GM12878 (cell line): ENCODE data around the gene CRYGN. TPM values are rescaled to one million over a fixed set of nuclear protein-coding genes. Genes with fewer than 3 reads are reported as not detected.

Experiments used
- ATAC-seq: fragments of 200-7000 bp; cut with Tn5 transposase; 3 replicates; pipeline ENCODE4 v1.9.1; 2020; ENCODE audit warnings: mild to moderate bottlenecking, moderate library complexity
- BruUV-seq: library from RNA; stranded (reverse); fragments of 400-500 nt; replicated peaks from 2 replicates; lab custom pipeline; 2021; lab: Mats Ljungman, UMichigan
- CTCF ChIA-PET: fragments of 300-600 bp; sonication (Branson Sonifier 250); formaldehyde crosslinking; extraction: SDS; loops from one replicate; lab custom pipeline; 2021; ENCODE audit warnings: inconsistent platforms; lab: Yijun Ruan, JAX
- POLR2A ChIA-PET: fragments of 350-600 bp; formaldehyde crosslinking; extraction: SDS; loops from one replicate; lab custom pipeline; 2021; ENCODE audit warnings: inconsistent platforms; lab: Charles Lee
- RAD21 ChIA-PET: fragments of 300-600 bp; sonication (Branson Sonifier 250); formaldehyde crosslinking; loops from one replicate; lab custom pipeline; 2023; ENCODE audit warnings: antibody characterized with exemption; ENCODE audit not compliant: unreplicated experiment; lab: Charles Lee
- SMC1A ChIA-PET: fragments of 300-600 bp; sonication (Branson Sonifier 250); formaldehyde crosslinking; loops from one replicate; lab custom pipeline; 2023; ENCODE audit not compliant: unreplicated experiment, uncharacterized antibody; lab: Charles Lee
- DNase-seq: peaks from one replicate; pipeline ENCODE4 v3.0.0-alpha.2; 2011; ENCODE audit warnings: low read depth, low spot score
- FAIRE-seq: peaks from 3 replicates; lab custom pipeline; 2011; peaks lifted over from hg19 to GRCh38; lab: Jason Lieb, UNC
- H2AFZ ChIP-seq: 2 replicates; pipeline ENCODE4 v1.6.0; 2011; ENCODE audit warnings: low read depth, low read length, control low read depth; ENCODE audit not compliant: control insufficient read depth
- H3K27ac ChIP-seq: 2 replicates; pipeline ENCODE4 v1.5.1; 2011; ENCODE audit warnings: control low read depth; ENCODE audit not compliant: control insufficient read depth, insufficient read depth
- H3K27me3 ChIP-seq, 2 experiments: replicated peaks in 1 of 2; 2 replicates each; pipeline versions ENCODE4 v1.6.0 to v1.6.1; 2011; ENCODE audit warnings: low read length in 1 of 2; ENCODE audit not compliant: control insufficient read depth in 2 of 2, insufficient read depth in 2 of 2
- H3K36me3 ChIP-seq, 2 experiments: 2 replicates each; pipeline ENCODE4 v1.5.1; 2011; ENCODE audit warnings: low read length in 1 of 2; ENCODE audit not compliant: control insufficient read depth in 2 of 2, insufficient read depth in 2 of 2
- H3K4me1 ChIP-seq: 2 replicates; pipeline ENCODE4 v1.6.1; 2011; ENCODE audit warnings: mild to moderate bottlenecking, low read length, moderate library complexity, mixed read lengths; ENCODE audit not compliant: control insufficient read depth, insufficient read depth
- H3K4me2 ChIP-seq: 2 replicates; pipeline ENCODE4 v1.6.0; 2011; ENCODE audit warnings: control low read depth; ENCODE audit not compliant: control insufficient read depth, insufficient read depth
- H3K4me3 ChIP-seq: fragments of 200-600 bp; sonication (generic); 2 replicates; pipeline ENCODE4 v1.5.1; 2016
- H3K79me2 ChIP-seq: 2 replicates; pipeline ENCODE4 v1.6.0; 2011; ENCODE audit warnings: low read length; ENCODE audit not compliant: control insufficient read depth, insufficient read depth
- H3K9ac ChIP-seq: 2 replicates; pipeline ENCODE4 v1.8.0; 2011; ENCODE audit warnings: low read length, control low read depth, mixed read lengths; ENCODE audit not compliant: control insufficient read depth, insufficient read depth
- H3K9me3 ChIP-seq: replicated peaks from 3 replicates; pipeline ENCODE4 v1.5.1; 2011; ENCODE audit warnings: mild to moderate bottlenecking, low read length; ENCODE audit not compliant: control insufficient read depth, insufficient read depth
- H4K20me1 ChIP-seq: 2 replicates; pipeline ENCODE4 v1.6.0; 2011; ENCODE audit not compliant: control insufficient read depth, insufficient read depth
- BCLAF1 ChIP-seq: fragments of 450-650 bp; IDR thresholded peaks from 2 replicates; pipeline ENCODE4 v1.6.1; 2017; ENCODE audit warnings: antibody characterized with exemption, mild to moderate bottlenecking, moderate library complexity
- CBFB ChIP-seq: IDR thresholded peaks from 2 replicates; pipeline ENCODE4 v1.6.1; 2016; ENCODE audit warnings: antibody characterized with exemption, low read depth
- DPF2 ChIP-seq: fragments of 450-650 bp; IDR thresholded peaks from 2 replicates; pipeline ENCODE4 v1.6.1; 2017; ENCODE audit warnings: mild to moderate bottlenecking
- EED ChIP-seq: sonication (generic); IDR thresholded peaks from 2 replicates; pipeline ENCODE4 v1.6.1; 2016; ENCODE audit warnings: antibody characterized with exemption, low read depth
- EZH2 ChIP-seq: IDR thresholded peaks from 2 replicates; pipeline ENCODE4 v1.6.1; 2012; ENCODE audit warnings: low read depth, mild to moderate bottlenecking, control low read depth, inconsistent platforms, low read length, borderline replicate concordance; ENCODE audit not compliant: control insufficient read depth
- NFIC ChIP-seq: IDR thresholded peaks from 2 replicates; pipeline ENCODE4 v1.6.1; 2012; ENCODE audit warnings: low read depth, mild to moderate bottlenecking, inconsistent platforms, low read length, moderate library complexity
- PAX5 ChIP-seq: IDR thresholded peaks from 2 replicates; pipeline ENCODE4 v1.6.1; 2011; ENCODE audit warnings: low read depth, low read length, borderline replicate concordance
- PBX3 ChIP-seq: IDR thresholded peaks from 2 replicates; pipeline ENCODE4 v1.6.1; 2011; ENCODE audit warnings: mild to moderate bottlenecking, low read depth, low read length, moderate library complexity; ENCODE audit not compliant: insufficient replicate concordance
- SMARCA5 ChIP-seq: fragments of 450-650 bp; IDR thresholded peaks from 2 replicates; pipeline ENCODE4 v1.6.1; 2017; ENCODE audit warnings: mild to moderate bottlenecking
- SPI1 ChIP-seq: IDR thresholded peaks from 2 replicates; pipeline ENCODE4 v1.6.1; 2011; ENCODE audit warnings: low read depth, mild to moderate bottlenecking, low read length, moderate library complexity, borderline replicate concordance; ENCODE audit not compliant: insufficient read depth
- SRF ChIP-seq, 2 experiments: IDR thresholded peaks; 2 replicates each; pipeline ENCODE4 v1.6.1; 2011; ENCODE audit warnings: low read depth in 2 of 2, low read length in 2 of 2, mild to moderate bottlenecking in 1 of 2, moderate library complexity in 1 of 2
- SUPT20H ChIP-seq: IDR thresholded peaks from 2 replicates; pipeline ENCODE4 v1.6.1; 2011; ENCODE audit warnings: low read depth, mild to moderate bottlenecking, low read length, moderate library complexity, borderline replicate concordance; ENCODE audit not compliant: control insufficient read depth
- ZNF24 ChIP-seq: fragments of 450-650 bp; IDR thresholded peaks from 2 replicates; pipeline ENCODE4 v1.6.1; 2017; ENCODE audit warnings: antibody characterized with exemption, mild to moderate bottlenecking
- WGBS: methylation state at CpG from one replicate; pipeline ENCODE4 v1.1.6; 2016; ENCODE audit warnings: low lambda C conversion rate; ENCODE audit not compliant: insufficient replicate concordance, insufficient coverage; ENCODE audit errors: missing lambda C conversion rate; 5-methylcytosine and 5-hydroxymethylcytosine counted together
- in situ Hi-C: fragments of 300-500 bp; cut with MboI; formaldehyde crosslinking; loops from 9 replicates; pipeline ENCODE4 v1.14.3; 2018; ENCODE audit warnings: mixed read lengths
- intact Hi-C: fragments of 100-400 bp; cut with micrococcal nuclease; formaldehyde crosslinking; loops from one replicate; pipeline ENCODE4 v1.14.2; 2022; ENCODE audit not compliant: unreplicated experiment
- polyA plus RNA-seq, 11 experiments: library from polyadenylated mRNA; depleted of rRNA in 4 of 11; unstranded in 6 of 11; stranded (reverse) in 5 of 11; fragments of >200 nt; fragmentation: Nextera tagmentation in 4 of 11; fragmentation: Illumina TruSeq in 1 of 11; extraction: Ambion mirVana in 4 of 11; extraction: Trizol in 1 of 11; gene quantifications; 1 replicate in 1 of 11; 2 replicates in 10 of 11; pipeline versions ENCODE4 v1.2.1 to v1.2.3, GENCODE V29; 2011 to 2016; ENCODE audit warnings: inconsistent platforms in 2 of 11, missing spikeins in 2 of 11, low read depth in 1 of 11
- total RNA-seq, 4 experiments: library from RNA; depleted of rRNA in 3 of 4; stranded (reverse); fragments of >200 nt in 3 of 4; fragmentation: Illumina TruSeq in 1 of 4; extraction: Trizol in 1 of 4; gene quantifications; 2 replicates each; pipeline versions ENCODE4 v1.2.1 to v1.2.3, GENCODE V29; 2013 to 2021

CRYGN gene
- total and polyA plus RNA-seq, 10 of the 15 experiments (the other 5 are each of a cell fraction or from before 2014, with no cell fraction given) = not detected

GRCh38 chr7:151447901-151448260 is 7.9 kb upstream of the CRYGN start (continued):
- TF ChIP-seq SRF (IDR thresholded peaks at IDR 0.05; ENCODE audit: low read depth in 2 of 2, low read length in 2 of 2) = no peak
- TF ChIP-seq SMARCA5 = no peak
- no peak for TF ChIP-seq BCLAF1
- no peak for TF ChIP-seq ZNF24
- TF ChIP-seq NFIC = no peak
- no peak for TF ChIP-seq PAX5
- no peak for TF ChIP-seq CBFB
- no peak for TF ChIP-seq DPF2
- no peak for TF ChIP-seq EED

DNA sequence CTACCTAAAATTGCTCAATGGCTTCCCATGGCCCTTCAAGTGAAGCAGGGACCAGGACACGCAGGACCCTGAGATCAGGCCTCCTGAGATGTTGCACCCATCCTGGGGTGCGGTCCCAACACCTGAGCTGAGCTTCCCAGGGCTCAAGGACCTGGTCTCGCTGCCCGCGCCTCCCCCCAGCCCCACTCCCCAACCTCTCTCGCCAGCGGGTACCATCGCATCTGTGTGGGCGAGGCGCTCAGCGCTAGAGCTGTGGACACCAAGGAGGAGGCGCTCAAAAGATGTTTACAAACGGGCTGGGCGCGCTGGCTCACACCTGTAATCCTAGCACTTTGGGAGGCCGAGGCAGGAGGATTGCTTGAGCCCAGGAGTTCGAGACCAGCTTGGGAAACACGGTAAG is 7.4 kb upstream of the CRYGN start:
- in situ Hi-C loops (loop anchor here (5.0 to 10.0 kb wide), 2 partner anchors 65 to 83 kb away; no protein-coding TSS in a partner anchor), intact Hi-C loops (no loop called here)
- BruUV-seq = no TSS peak
- ChIA-PET POLR2A (interaction anchor here (0.9 kb wide), 1 partner anchor 73 kb away, joined by 3 read pairs; the partner anchor contains the start of gene RHEB), SMC1A (interaction anchor here (1.7 to 3.8 kb wide), 3 partner anchors 23 to 96 kb away, joined by 4 to 14 read pairs (median 6); no protein-coding TSS in a partner anchor), RAD21 (interaction anchor here (1.2 to 2.8 kb wide), 3 partner anchors 79 to 137 kb away, joined by 3 to 14 read pairs (median 4); no protein-coding TSS in a partner anchor), CTCF (interaction anchor here (2.3 to 3.1 kb wide), 4 partner anchors 76 to 96 kb away, joined by 10 to 25 read pairs (median 20); no protein-coding TSS in a partner anchor)
- H3K9me3 ChIP-seq = no peaks in the 10 kb centered on the region
- ATAC-seq = no peak
- H4K20me1 ChIP-seq = no peaks in the 10 kb centered on the region
- no peaks in the 10 kb centered on the region; a peak in 1 of 4 replicates for H3K27me3 ChIP-seq
- no peaks in the 10 kb centered on the region for H3K36me3 ChIP-seq
- FAIRE-seq = no peak
- 86% methylated on average over 17 of the region's 18 CpGs for WGBS
- no peak overlapping the region for H3K27ac ChIP-seq
- H3K79me2 ChIP-seq = no peaks in the 10 kb centered on the region
- DNase-seq = no peak
- H3K4me1 ChIP-seq = no peaks in the 10 kb centered on the region; the same call in 1 of the 2 replicates
- no peak overlapping the region for H2AFZ ChIP-seq
- TF ChIP-seq EZH2 = no peak
- TF ChIP-seq SUPT20H = no peak
- TF ChIP-seq PBX3 = no peak
- no peak for TF ChIP-seq SPI1
- H3K9ac ChIP-seq = no peak overlapping the region
- no peak overlapping the region for H3K4me3 ChIP-seq
- no peak overlapping the region for H3K4me2 ChIP-seq
